GM12865 (cell line): ENCODE measurements around the gene SORCS2.

ENCODE experiments used
- DNase-seq: peaks from one replicate; pipeline ENCODE4 v3.0.0; 2010; ENCODE audit warnings: low read depth
- H3K4me3 ChIP-seq: 2 replicates; pipeline ENCODE4 v1.5.1; 2011; ENCODE audit warnings: mild to moderate bottlenecking, low read depth, low read length, control low read depth
- TF ChIP-seq, protein P1 (sequence below): IDR thresholded peaks from 2 replicates; pipeline ENCODE4 v1.5.1; 2011; ENCODE audit warnings: low read length, control low read depth, low read depth, inconsistent platforms; ENCODE audit not compliant: insufficient read depth; ENCODE audit errors: missing control alignments

Gene SORCS2

DNA sequence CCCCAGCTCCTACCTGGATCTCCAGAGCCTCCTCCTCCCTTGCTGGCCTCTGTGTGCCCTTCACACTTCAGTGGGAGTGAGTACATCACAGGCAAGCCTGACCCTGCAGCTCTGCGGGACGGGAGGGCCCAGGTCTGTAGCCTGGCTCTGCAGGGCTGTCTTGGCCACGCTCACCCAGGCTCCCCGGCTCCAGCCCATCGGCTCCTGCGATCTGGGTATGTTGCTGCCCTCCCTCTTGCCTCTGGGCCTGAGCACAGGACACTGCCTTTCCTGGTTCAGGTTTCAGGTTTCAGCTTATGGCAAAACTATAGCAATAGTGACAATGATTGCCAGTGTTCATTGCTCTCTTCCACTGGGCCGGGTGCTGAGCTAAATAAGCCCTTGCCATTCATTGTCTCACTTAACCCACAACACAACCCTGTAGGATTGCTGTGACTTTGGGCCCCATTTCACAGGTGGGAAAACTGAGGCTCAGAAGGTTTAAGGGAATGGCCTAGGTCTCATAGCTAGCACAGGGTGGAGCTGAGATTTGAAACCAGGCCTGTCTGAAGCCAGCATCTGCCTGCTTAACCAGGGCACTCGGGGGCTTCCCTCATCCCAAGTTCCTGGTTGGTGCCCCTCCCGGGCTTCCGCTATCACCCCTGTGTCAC, 44.6 kb upstream of the SORCS2 start:
- H3K4me3 ChIP-seq, result no peak overlapping the region
- TF ChIP-seq, protein P1, sequence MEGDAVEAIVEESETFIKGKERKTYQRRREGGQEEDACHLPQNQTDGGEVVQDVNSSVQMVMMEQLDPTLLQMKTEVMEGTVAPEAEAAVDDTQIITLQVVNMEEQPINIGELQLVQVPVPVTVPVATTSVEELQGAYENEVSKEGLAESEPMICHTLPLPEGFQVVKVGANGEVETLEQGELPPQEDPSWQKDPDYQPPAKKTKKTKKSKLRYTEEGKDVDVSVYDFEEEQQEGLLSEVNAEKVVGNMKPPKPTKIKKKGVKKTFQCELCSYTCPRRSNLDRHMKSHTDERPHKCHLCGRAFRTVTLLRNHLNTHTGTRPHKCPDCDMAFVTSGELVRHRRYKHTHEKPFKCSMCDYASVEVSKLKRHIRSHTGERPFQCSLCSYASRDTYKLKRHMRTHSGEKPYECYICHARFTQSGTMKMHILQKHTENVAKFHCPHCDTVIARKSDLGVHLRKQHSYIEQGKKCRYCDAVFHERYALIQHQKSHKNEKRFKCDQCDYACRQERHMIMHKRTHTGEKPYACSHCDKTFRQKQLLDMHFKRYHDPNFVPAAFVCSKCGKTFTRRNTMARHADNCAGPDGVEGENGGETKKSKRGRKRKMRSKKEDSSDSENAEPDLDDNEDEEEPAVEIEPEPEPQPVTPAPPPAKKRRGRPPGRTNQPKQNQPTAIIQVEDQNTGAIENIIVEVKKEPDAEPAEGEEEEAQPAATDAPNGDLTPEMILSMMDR, result no peak
- no peak for DNase-seq

DNA sequence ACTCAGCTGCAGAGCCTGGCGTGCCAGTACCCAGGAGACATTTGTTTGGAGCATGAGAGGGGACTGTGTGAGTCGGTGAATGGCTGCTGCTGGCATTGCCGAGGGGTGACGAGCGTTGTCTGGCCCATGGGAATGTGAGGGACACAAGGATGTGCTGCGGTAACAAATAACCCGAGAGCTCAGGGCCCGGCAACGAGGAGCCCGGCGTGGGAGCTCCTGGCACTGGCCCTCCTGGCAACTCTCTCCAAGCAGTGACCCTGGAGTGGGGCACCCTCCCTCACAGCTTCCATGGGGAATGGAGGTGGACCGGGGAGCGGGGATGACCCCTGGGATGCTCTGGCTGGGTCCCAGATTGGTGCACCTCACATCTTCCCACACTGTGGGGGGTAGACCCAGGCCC, 44.0 kb upstream of the SORCS2 start:
- TF ChIP-seq, protein P1, result no peak
- H3K4me3 ChIP-seq, result no peak overlapping the region
- DNase-seq, result no peak

GRCh38 chr4:7150036-7150635, 42.2 kb upstream of the SORCS2 start:
- DNase-seq, result no peak
- TF ChIP-seq, protein P1, result no peak
- H3K4me3 ChIP-seq, result no peak overlapping the region

DNA sequence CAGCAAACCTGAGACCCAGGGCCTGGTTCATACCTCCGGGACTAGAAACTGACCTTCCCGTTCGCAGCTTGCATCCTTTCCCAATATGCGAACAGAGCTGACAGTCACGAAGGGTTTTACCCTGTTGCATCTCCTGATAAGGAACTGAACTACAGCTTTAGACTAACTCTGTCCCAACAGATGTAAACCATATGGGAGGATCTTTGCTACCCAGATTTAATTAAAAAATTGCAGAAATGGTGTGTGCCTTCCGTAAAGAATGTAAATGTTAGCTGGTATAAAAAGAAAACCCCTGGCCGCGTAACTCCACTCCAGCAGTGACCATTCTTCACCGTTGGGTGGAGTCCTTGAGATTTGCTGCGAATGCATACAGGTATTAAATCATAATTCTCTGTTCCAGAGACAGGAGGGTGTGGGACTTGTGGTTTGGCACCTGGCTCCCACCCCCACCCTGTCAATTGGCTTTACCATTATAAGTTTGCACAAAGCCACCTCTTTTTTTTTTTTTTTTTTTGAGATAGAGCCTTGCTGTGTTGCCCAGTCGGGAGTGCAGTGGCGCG, 40.6 kb upstream of the SORCS2 start:
- DNase-seq, result no peak
- TF ChIP-seq, protein P1, result no peak
- no peak overlapping the region for H3K4me3 ChIP-seq

- TF ChIP-seq, protein P1, result no peak
- no peak for DNase-seq
- H3K4me3 ChIP-seq, result no peak overlapping the region
Measured at GRCh38 chr4:7153711-7154110, 38.6 kb upstream of the SORCS2 start.

GRCh38 chr4:7154351-7154981, 37.9 kb upstream of the SORCS2 start:
- no peak for DNase-seq
- H3K4me3 ChIP-seq, result no peak overlapping the region
- TF ChIP-seq, protein P1, result no peak
